H9 (cell line): ENCODE data around the gene SIT1. TPM values are rescaled to one million over a fixed set of nuclear protein-coding genes. Genes with fewer than 3 reads are reported as not detected.

Experiments used
- DNase-seq: peaks from one replicate; pipeline ENCODE4 v3.0.0-alpha.2; 2017
- H2AFZ ChIP-seq: one replicate; pipeline ENCODE4 v1.6.1; 2013; ENCODE audit warnings: mild to moderate bottlenecking, low read length, control low read depth, moderate library complexity
- H2AK5ac ChIP-seq: 2 replicates; pipeline ENCODE4 v1.6.1; 2013; ENCODE audit warnings: low read length, control low read depth, mixed read lengths; ENCODE audit not compliant: insufficient read length
- H2BK120ac ChIP-seq: one replicate; pipeline ENCODE4 v1.6.1; 2013; ENCODE audit warnings: low read depth, mild to moderate bottlenecking, low read length, control low read depth, inconsistent platforms; ENCODE audit not compliant: poor library complexity, severe bottlenecking
- H2BK12ac ChIP-seq: 2 replicates; pipeline ENCODE4 v1.6.1; 2013; ENCODE audit warnings: low read length, control low read depth, mixed read lengths, low read depth; ENCODE audit not compliant: insufficient read length
- H2BK15ac ChIP-seq: 2 replicates; pipeline ENCODE4 v1.6.1; 2013; ENCODE audit warnings: low read depth, low read length, control low read depth
- H2BK20ac ChIP-seq: one replicate; pipeline ENCODE4 v1.6.1; 2013; ENCODE audit warnings: low read depth, mild to moderate bottlenecking, low read length, control low read depth, inconsistent platforms; ENCODE audit not compliant: poor library complexity, severe bottlenecking
- H2BK5ac ChIP-seq: 2 replicates; pipeline ENCODE4 v1.6.1; 2013; ENCODE audit warnings: low read length, control low read depth, mixed read lengths; ENCODE audit not compliant: insufficient read length
- H3K14ac ChIP-seq: 2 replicates; pipeline ENCODE4 v1.6.1; 2013; ENCODE audit warnings: low read length, control low read depth; ENCODE audit not compliant: insufficient read depth
- H3K18ac ChIP-seq: 2 replicates; pipeline ENCODE4 v1.6.1; 2013; ENCODE audit warnings: low read depth, mild to moderate bottlenecking, mixed read lengths, low read length, control low read depth; ENCODE audit not compliant: insufficient read length
- H3K23ac ChIP-seq: 2 replicates; pipeline ENCODE4 v1.6.1; 2013; ENCODE audit warnings: low read length, control low read depth, mixed read lengths, low read depth; ENCODE audit not compliant: insufficient read length
- H3K23me2 ChIP-seq: 2 replicates; pipeline ENCODE4 v1.6.1; 2013; ENCODE audit warnings: low read depth, mild to moderate bottlenecking, mixed read lengths, low read length, control low read depth; ENCODE audit not compliant: insufficient read length, poor library complexity, severe bottlenecking
- H3K27ac ChIP-seq: 2 replicates; pipeline ENCODE4 v1.5.1; 2013; ENCODE audit warnings: low read length, control low read depth, mixed read lengths, low read depth; ENCODE audit not compliant: insufficient read length
- H3K27me3 ChIP-seq: 2 replicates; pipeline ENCODE4 v1.6.1; 2013; ENCODE audit warnings: low read length, control low read depth, inconsistent platforms; ENCODE audit not compliant: insufficient read depth
- H3K4ac ChIP-seq: 2 replicates; pipeline ENCODE4 v1.6.1; 2013; ENCODE audit warnings: low read depth, mild to moderate bottlenecking, control low read depth, inconsistent platforms, low read length, moderate library complexity
- H3K4me1 ChIP-seq: 2 replicates; pipeline ENCODE4 v1.6.1; 2013; ENCODE audit warnings: low read length, control low read depth, inconsistent platforms; ENCODE audit not compliant: insufficient read depth
- H3K4me2 ChIP-seq: 2 replicates; pipeline ENCODE4 v1.6.1; 2013; ENCODE audit warnings: low read length, control low read depth, mixed read lengths; ENCODE audit not compliant: insufficient read length, insufficient read depth
- H3K56ac ChIP-seq: 2 replicates; pipeline ENCODE4 v1.6.1; 2013; ENCODE audit warnings: low read depth, mild to moderate bottlenecking, mixed read lengths, low read length, control low read depth; ENCODE audit not compliant: insufficient read length
- H3K79me1 ChIP-seq: 2 replicates; pipeline ENCODE4 v1.6.1; 2013; ENCODE audit warnings: low read depth, mild to moderate bottlenecking, moderate library complexity, low read length, control low read depth, inconsistent platforms; ENCODE audit not compliant: insufficient read depth, poor library complexity, severe bottlenecking
- H3K79me2 ChIP-seq: 2 replicates; pipeline ENCODE4 v1.6.1; 2013; ENCODE audit warnings: low read length, control low read depth, inconsistent platforms; ENCODE audit not compliant: insufficient read depth
- H3K9ac ChIP-seq: 2 replicates; pipeline ENCODE4 v1.6.1; 2013; ENCODE audit warnings: low read length, control low read depth, mixed read lengths; ENCODE audit not compliant: insufficient read length; ENCODE audit errors: extremely low read depth
- H3K9me3 ChIP-seq: one replicate; pipeline ENCODE4 v1.6.1; 2013; ENCODE audit warnings: low read depth, low read length, inconsistent platforms; ENCODE audit not compliant: control insufficient read depth
- H3T11ph ChIP-seq: one replicate; pipeline ENCODE4 v1.6.1; 2013; ENCODE audit warnings: mild to moderate bottlenecking, low read length, control low read depth, inconsistent platforms
- H4K20me1 ChIP-seq: one replicate; pipeline ENCODE4 v1.6.1; 2013; ENCODE audit not compliant: control insufficient read depth, insufficient read length, insufficient read depth
- H4K5ac ChIP-seq: 2 replicates; pipeline ENCODE4 v1.6.1; 2013; ENCODE audit warnings: low read depth, mild to moderate bottlenecking, mixed read lengths, low read length, control low read depth; ENCODE audit not compliant: insufficient read length
- H4K8ac ChIP-seq: replicated peaks from 2 replicates; pipeline ENCODE4 v1.6.1; 2013; ENCODE audit warnings: low read length, control low read depth, mixed read lengths, low read depth; ENCODE audit not compliant: insufficient read length
- H4K91ac ChIP-seq: 2 replicates; pipeline ENCODE4 v1.6.1; 2013; ENCODE audit warnings: low read depth, mild to moderate bottlenecking, moderate library complexity, mixed read lengths, low read length, control low read depth; ENCODE audit not compliant: insufficient read length
- H3K27ac Mint-ChIP-seq, 3 experiments: 2 replicates in 2 of 3; 3 replicates in 1 of 3; pipeline ENCODE4 v1.8.0; 2020 to 2021; ENCODE audit warnings: mixed read lengths in 3 of 3, mild to moderate bottlenecking in 1 of 3, moderate library complexity in 1 of 3
- H3K27me3 Mint-ChIP-seq: 2 replicates; pipeline ENCODE4 v1.8.0; 2021; ENCODE audit warnings: low read depth, mild to moderate bottlenecking, moderate library complexity, mixed read lengths
- H3K36me3 Mint-ChIP-seq, 3 experiments: 2 replicates in 2 of 3; 3 replicates in 1 of 3; pipeline ENCODE4 v1.8.0; 2020 to 2021; ENCODE audit warnings: low read depth in 3 of 3, mixed read lengths in 3 of 3; ENCODE audit not compliant: insufficient read depth in 1 of 3
- H3K4me1 Mint-ChIP-seq, 2 experiments: 2 replicates each; pipeline ENCODE4 v1.8.0; 2020; ENCODE audit warnings: mixed read lengths in 2 of 2
- H3K4me3 Mint-ChIP-seq, 2 experiments: 2 replicates in 1 of 2; 3 replicates in 1 of 2; pipeline ENCODE4 v1.8.0; 2020 to 2021; ENCODE audit warnings: mild to moderate bottlenecking in 2 of 2, mixed read lengths in 2 of 2, moderate library complexity in 1 of 2
- H3K9me3 Mint-ChIP-seq, 2 experiments: 2 replicates in 1 of 2; 3 replicates in 1 of 2; pipeline ENCODE4 v1.8.0; 2020; ENCODE audit warnings: mild to moderate bottlenecking in 2 of 2, mixed read lengths in 2 of 2, moderate library complexity in 1 of 2
- CTCF ChIP-seq: fragments of 200-600 bp; sonication (generic); conservative IDR thresholded peaks from 3 replicates; pipeline ENCODE4 v1.8.0; 2021; ENCODE audit warnings: antibody characterized with exemption, mild to moderate bottlenecking
- WGBS: extraction: QIAGEN DNeasy Blood & Tissue Kit; methylation state at CpG from one replicate; pipeline ENCODE4 v1.1.7; 2013; ENCODE audit warnings: missing lambda C conversion rate, low lambda C conversion rate, mixed read lengths; ENCODE audit not compliant: insufficient read length; ENCODE audit errors: extremely low coverage; 5-methylcytosine and 5-hydroxymethylcytosine counted together
- total RNA-seq: library from RNA; stranded (reverse); gene quantifications from 2 replicates; pipeline ENCODE4 v1.2.1, GENCODE V29; 2021

SIT1 gene
- total RNA-seq, 1 experiment from 2014 or later = 1.6 TPM

- Histone ChIP-seq H2AFZ (no peak overlapping the region), H4K91ac (no peak overlapping the region), H2BK120ac (no peak overlapping the region), H4K20me1 (no peaks in the 10 kb centered on the region), H2BK15ac (no peak overlapping the region), H3K79me1 (no peaks in the 10 kb centered on the region), H3K18ac (no peak overlapping the region), H3K9ac (peak overlapping the region; percentile 25), H3K4me1 (no peaks in the 10 kb centered on the region), H3K4ac (no peak overlapping the region), H3K4me2 (peak overlapping the region; percentile 58), H3T11ph (no peak overlapping the region), H3K27ac (no peak overlapping the region), H2BK12ac (no peak overlapping the region), H4K5ac (no peak overlapping the region), H3K9me3 (no peaks in the 10 kb centered on the region), H3K27me3 (peaks cover 3% of the 10 kb centered on the region; the same call in 1 of the 2 replicates), H3K23ac (no peak overlapping the region), H4K8ac (no peak overlapping the region), H3K79me2 (no peaks in the 10 kb centered on the region), H3K14ac (no peak overlapping the region), H3K56ac (no peak overlapping the region), H2BK20ac (no peak overlapping the region), H2BK5ac (no peak overlapping the region), H3K23me2 (no peaks in the 10 kb centered on the region), H2AK5ac (no peak overlapping the region)
- H3K27me3 Mint-ChIP-seq = peaks cover 35% of the 10 kb centered on the region
- peak overlapping the region; percentile 70 to 82 for H3K4me3 Mint-ChIP-seq
- WGBS = no CpG with 5 or more reads among the region's 13 CpGs
- DNase-seq = peak; percentile 63
- no peaks in the 10 kb centered on the region for H3K9me3 Mint-ChIP-seq
- TF ChIP-seq CTCF = no peak
- H3K27ac Mint-ChIP-seq = no peak overlapping the region; a peak in 1 of 7 replicates
- peaks cover 4 to 20% of the 10 kb centered on the region in 2 experiments for H3K4me1 Mint-ChIP-seq
- H3K36me3 Mint-ChIP-seq = no peaks in the 10 kb centered on the region; a peak in 1 of 7 replicates
Observed at GRCh38 chr9:35675204-35675603, 24.5 kb upstream of the SIT1 start.
